SK-N-MC (cell line): ENCODE data around the gene TAF1C.

Experiments used
- EZH2 ChIP-seq: fragments of 200-600 bp; sonication (generic); IDR thresholded peaks from one replicate; pipeline ENCODE4 v1.6.1; 2017; ENCODE audit warnings: antibody characterized with exemption
- POLR2AphosphoS5 ChIP-seq: IDR thresholded peaks from 2 replicates; pipeline ENCODE4 v1.6.1; 2012; ENCODE audit warnings: mild to moderate bottlenecking, low read depth, low read length, borderline replicate concordance

GRCh38 chr16:84190731-84191388 lies 4.0 kb upstream of the TAF1C start, which contains the start of gene ADAD2:
- TF ChIP-seq POLR2AphosphoS5 (no peak), EZH2 (no peak)
